AG04450 (cell line): ENCODE results near the gene MC5R. TPM values are rescaled to one million over a fixed set of nuclear protein-coding genes. Genes with fewer than 3 reads are reported as not detected.

Experiments
- CTCF ChIA-PET: fragments of 300-600, 350-600 bp; formaldehyde crosslinking; extraction: SDS; loops from one replicate; lab custom pipeline; 2022; ENCODE audit warnings: antibody characterized with exemption, inconsistent platforms; lab: Charles Lee
- POLR2A ChIA-PET: fragments of 350-600 bp; formaldehyde crosslinking; extraction: SDS; loops from one replicate; lab custom pipeline; 2021; ENCODE audit warnings: antibody characterized with exemption, inconsistent platforms; lab: Yijun Ruan, JAX
- DNase-seq: peaks from one replicate; pipeline ENCODE4 v3.0.0-alpha.2; 2011; ENCODE audit warnings: low read depth, low spot score
- H3K27ac ChIP-seq: one replicate; pipeline ENCODE4 v1.5.1; 2012; ENCODE audit warnings: low read depth, low read length, control low read depth
- H3K27me3 ChIP-seq: one replicate; pipeline ENCODE4 v1.6.0; 2012; ENCODE audit warnings: low read length; ENCODE audit not compliant: control insufficient read depth, insufficient read depth
- H3K4me3 ChIP-seq: 2 replicates; pipeline ENCODE4 v1.5.1; 2011; ENCODE audit warnings: mild to moderate bottlenecking, low read depth, low read length, control low read depth
- H3K9me3 ChIP-seq: 2 replicates; pipeline ENCODE4 v1.5.1; 2012; ENCODE audit warnings: low read length; ENCODE audit not compliant: control insufficient read depth, insufficient read depth
- CTCF ChIP-seq: IDR thresholded peaks from 2 replicates; pipeline ENCODE4 v1.5.1; 2011; ENCODE audit warnings: low read depth, low read length, control low read depth, inconsistent platforms
- polyA plus RNA-seq: library from polyadenylated mRNA; depleted of rRNA; stranded (reverse); fragments of >200 nt; gene quantifications from 2 replicates; pipeline ENCODE4 v1.2.3, GENCODE V29; 2011

Gene MC5R
- polyA plus RNA-seq, 1 experiment = not detected

- no peak overlapping the region for H3K27ac ChIP-seq
- no peaks in the 10 kb centered on the region for H3K27me3 ChIP-seq
- no peak for DNase-seq
- H3K4me3 ChIP-seq = no peak overlapping the region
- no peak for TF ChIP-seq CTCF
- no peaks in the 10 kb centered on the region for H3K9me3 ChIP-seq
- POLR2A ChIA-PET = no interaction called here
- CTCF ChIA-PET = interaction anchor here (4.7 to 5.7 kb wide), 2 partner anchors 13 to 276 kb away, joined by 22 to 98 read pairs; partner anchors contain the start of gene MC5R
These were observed 12.9 kb upstream of the MC5R start for GRCh38 chr18:13810950-13811485.

GRCh38 chr18:13811993-13812392 lies 12.0 kb upstream of the MC5R start:
- 0 out of 2 replicates have a peak, but pooled peaks have one; percentile 18 for TF ChIP-seq CTCF
- POLR2A ChIA-PET = no interaction called here
- H3K4me3 ChIP-seq = no peak overlapping the region
- no peak for DNase-seq
- CTCF ChIA-PET = interaction anchor here (1.3 to 5.7 kb wide), 6 partner anchors 8 to 275 kb away, joined by 4 to 98 read pairs (median 14); partner anchors contain the start of gene MC5R
- no peak overlapping the region for H3K27ac ChIP-seq
- H3K27me3 ChIP-seq = no peaks in the 10 kb centered on the region
- no peaks in the 10 kb centered on the region for H3K9me3 ChIP-seq

GRCh38 chr18:13813271-13813849 lies 10.6 kb upstream of the MC5R start:
- CTCF ChIA-PET = interaction anchor here (0.6 to 5.7 kb wide), 16 partner anchors 8 to 274 kb away, joined by 3 to 98 read pairs (median 5); partner anchors contain the start of gene MC5R
- H3K27ac ChIP-seq = no peak overlapping the region
- peak; percentile 86 for TF ChIP-seq CTCF
- no peaks in the 10 kb centered on the region for H3K27me3 ChIP-seq
- POLR2A ChIA-PET = no interaction called here
- no peak for DNase-seq
- no peaks in the 10 kb centered on the region for H3K9me3 ChIP-seq
- H3K4me3 ChIP-seq = no peak overlapping the region

GRCh38 chr18:13826209-13826608 lies 2.3 kb downstream of the MC5R start:
- no peak for DNase-seq
- ChIA-PET CTCF (no interaction called here), POLR2A (no interaction called here)
- Histone ChIP-seq H3K9me3 (peaks cover 6% of the 10 kb centered on the region), H3K27me3 (no peaks in the 10 kb centered on the region), H3K4me3 (no peak overlapping the region), H3K27ac (no peak overlapping the region)
- no peak for TF ChIP-seq CTCF

- H3K9me3 ChIP-seq = peaks cover 17% of the 10 kb centered on the region
- POLR2A ChIA-PET = no interaction called here
- H3K27ac ChIP-seq = no peak overlapping the region
- CTCF ChIA-PET = interaction anchor here (1.1 to 2.5 kb wide), 3 partner anchors 18 to 255 kb away, joined by 3 to 8 read pairs (median 6); no protein-coding TSS in a partner anchor
- H3K4me3 ChIP-seq = no peak overlapping the region
- no peak for TF ChIP-seq CTCF
- no peaks in the 10 kb centered on the region for H3K27me3 ChIP-seq
- no peak for DNase-seq
These were observed 8.0 kb downstream of the MC5R start for GRCh38 chr18:13831864-13832508.
